Glomerular visceral epithelial cell (primary cell): Measurements from ENCODE around the gene CD47.

Experiments used
- DNase-seq: peaks from one replicate; pipeline ENCODE4 v3.0.0-alpha.2; 2016; ENCODE audit errors: extremely low spot score

Gene CD47

DNA sequence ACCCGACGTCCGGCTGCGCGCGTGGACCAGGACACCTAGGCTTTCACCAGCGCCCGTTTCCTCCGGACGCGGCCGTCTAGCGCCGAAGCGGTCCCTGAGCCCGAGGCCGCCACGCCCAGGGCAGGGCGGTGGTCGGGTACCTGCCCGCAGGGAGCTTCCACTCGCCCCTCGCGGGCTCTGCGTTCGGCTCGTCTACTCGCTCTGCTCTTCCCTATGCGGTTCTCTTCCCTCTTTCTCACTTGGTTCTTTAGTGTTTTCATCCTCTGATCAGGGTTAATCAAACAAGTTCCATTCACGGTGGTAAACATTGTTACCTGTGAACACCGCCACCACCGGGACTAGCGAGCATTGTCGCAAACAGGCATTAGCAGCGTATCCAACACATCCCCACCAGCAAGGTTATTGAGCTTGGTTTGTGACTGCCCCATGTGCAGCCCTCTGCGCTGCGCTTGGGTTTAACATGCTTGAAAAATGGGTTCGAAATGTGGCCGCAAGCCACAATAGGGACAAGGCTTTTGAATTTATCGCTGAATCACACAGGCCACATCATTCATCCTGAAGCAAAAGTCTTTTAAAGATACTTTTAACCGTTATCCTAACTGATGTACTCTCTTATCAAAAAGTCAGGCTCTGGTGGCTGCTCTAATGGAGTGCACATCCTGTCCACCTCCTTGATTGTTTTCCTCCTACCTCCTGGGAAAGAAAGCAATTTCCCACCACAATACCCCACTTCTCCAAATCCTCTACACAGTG lies 843 bp upstream of the CD47 start:
- DNase-seq = no peak

DNA sequence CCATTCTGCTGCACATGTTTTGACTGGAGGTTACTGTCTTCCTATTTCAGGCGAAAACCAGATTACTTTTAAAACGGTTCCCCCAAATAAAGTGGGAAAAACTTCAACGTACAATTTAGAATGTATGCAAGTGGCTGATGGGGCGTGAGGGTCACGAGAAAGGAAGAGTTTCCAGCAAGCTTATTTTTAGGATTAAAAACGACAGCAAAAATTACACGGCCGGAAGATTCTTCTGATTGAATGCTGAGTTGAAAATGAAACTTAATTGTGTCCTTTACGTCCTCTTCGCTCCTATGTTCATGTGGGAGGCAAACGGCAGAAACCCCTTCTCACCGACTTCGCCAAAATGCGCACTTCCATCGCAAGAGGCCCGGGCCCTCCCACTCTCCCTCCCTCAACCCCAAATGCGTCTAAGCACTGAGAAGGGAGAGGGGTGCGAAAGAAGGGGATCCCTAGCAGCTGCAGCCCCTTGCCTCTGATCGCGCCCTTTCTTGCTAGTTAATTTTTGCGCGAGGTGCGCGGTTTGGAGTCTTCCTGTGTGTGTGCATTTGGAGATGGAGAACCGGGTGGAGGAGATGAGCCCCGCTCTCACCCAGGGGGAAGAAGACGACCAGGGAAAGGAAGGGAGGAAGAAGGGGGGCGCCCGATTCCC lies 656 bp downstream of the CD47 start:
- no peak for DNase-seq

DNA sequence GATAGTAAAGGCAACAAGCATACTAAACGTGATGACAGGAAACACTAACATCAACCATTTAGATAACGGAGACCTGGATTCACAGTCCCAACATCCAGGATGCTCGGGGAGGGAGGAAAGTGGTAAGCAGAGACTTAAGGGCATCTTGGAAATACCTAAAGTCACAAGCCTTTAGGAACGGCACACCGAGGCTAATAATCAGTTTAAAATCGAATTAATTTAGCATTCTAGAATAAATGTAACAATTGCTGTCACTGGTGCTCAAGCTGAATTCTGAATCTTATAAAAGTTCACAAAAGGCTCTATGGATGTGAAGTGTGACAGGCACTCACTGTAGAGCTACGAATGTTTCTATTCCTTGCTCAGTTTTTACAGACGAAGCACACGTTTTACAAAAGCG lies 1.3 kb downstream of the CD47 start:
- DNase-seq = no peak

DNA sequence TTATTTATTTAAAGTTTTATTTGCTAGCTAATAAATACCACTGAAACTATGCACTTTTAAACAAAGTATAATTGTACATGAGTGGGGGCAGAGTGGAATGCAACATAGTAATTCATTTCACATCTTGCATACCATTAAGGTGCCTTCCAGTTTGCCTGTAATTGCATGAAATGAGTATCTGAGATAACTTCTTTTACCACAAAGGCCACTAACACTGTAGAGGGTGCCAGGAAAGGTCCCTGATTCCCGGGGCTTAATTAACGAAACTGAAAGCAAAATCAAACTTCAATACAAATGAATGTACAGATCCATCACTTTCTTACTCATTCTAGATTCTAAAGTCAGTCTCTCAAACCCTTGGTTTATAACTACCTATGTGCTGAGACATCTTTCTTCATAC lies 2.1 kb downstream of the CD47 start:
- no peak for DNase-seq

DNA sequence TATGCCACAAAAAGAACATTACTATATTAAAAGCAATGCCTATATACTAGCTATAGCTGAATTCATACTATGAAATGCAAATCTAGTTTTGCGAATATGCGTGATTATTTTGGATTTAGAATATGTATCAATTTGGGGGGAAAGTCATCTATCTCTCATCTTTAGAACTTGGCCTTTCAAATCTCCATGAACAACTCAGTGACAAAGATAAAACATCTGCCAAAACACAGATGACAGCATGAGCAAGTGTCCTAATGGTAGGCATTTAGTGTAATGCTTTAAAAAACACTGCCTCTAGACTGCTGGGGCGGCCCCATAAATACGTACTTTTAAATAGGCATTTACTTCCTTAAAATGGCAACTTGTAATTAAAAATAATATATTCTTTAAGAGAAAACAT lies 2.7 kb downstream of the CD47 start:
- DNase-seq = no peak

DNA sequence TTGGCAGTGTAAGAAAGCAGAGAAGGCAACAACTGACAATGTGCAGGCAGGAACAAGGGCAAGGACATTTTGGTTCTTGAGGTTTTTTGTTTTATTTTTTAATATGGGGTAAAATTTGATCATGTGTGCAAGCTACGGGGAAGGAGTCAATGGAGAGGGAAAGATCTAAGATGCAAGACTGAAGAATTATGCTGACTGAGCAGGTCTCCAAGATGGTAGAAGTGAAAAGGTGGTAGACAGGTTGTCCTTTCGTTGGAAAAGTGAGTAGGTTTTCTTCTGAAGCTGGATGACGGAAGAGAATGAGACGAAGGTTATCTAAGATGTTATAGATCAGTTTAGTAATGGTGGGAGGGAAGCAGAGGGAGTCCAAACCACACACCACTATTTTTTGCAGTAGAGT lies 4.2 kb downstream of the CD47 start:
- no peak for DNase-seq

DNA sequence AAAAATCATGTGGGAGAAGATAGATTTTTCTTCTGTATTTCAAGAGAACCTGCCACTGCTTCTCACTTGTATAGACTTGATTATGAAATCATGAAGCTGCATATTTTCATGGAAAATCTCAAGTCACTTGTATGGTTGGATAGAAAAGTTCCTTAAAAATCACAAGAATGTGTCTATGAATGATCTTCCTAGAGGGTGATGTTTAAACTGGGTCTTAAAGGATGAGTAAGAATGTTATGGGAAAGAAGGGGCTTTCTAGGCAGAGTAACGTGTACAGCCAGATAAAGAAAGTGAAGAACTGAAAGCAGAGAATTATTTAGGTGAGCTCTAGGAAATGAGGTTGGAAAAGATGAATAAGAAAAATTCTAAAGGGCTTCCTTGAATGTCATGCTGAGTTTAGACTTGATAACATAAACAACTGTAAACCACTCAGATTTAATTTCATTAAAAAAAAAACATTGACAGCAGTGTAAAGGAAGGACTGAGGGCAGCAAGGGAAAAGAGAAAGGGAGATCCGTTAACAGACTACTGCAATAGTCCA lies 5.0 kb downstream of the CD47 start:
- no peak for DNase-seq

DNA sequence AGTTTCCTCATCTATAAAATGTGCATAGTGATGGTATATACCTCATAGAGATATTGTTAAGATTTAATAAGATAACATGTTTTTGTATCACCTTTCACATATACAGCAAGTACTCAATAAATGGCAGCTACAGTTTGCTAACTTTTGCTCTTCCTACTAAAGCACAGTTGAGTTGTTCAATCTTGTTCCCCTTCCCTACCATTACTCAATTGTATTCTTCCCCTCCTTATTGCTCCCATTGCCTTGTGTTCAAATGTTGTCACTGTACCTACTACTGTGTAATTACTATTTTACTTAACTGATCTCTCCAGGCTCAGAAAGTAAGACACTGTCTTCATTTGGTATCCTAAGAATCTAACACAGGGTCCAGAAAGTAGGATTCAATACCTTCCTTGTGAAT lies 5.5 kb downstream of the CD47 start:
- no peak for DNase-seq

DNA sequence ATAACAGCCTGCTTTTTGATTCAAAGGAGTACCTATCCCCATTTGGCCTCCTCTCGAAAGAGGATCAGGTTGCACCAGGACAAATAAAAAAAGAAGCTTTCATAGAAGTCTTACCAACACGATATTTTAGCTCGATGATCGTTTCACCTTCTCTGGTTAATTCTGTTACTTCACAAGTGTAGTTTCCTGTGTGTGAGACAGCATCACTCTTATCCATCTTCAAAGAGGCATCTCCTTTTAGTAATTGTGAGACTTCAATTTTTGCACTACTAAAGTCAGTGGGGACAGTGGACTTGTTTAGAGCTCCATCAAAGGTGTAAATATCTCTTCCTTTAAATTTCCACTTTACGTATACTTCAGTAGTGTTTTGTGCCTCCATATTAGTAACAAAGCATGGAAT lies 11.0 kb downstream of the CD47 start:
- DNase-seq = no peak

DNA sequence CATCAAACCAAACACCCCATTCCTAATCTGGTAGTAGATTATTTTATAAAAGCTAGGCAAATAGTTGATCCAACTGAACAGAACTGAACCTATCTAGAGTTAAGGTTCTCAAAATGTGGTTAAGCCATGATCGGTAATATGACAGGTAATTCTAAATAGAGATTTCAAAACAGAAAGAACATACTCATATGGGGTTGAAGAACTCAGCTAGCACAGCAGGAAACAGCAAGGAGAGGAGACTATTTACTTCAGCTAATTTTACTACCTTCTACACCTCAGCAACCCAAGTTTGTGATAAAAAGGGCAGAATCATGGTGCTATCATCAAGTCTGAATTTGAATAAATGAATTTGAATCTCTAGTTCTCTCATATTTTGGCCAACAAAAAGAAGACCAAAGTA lies 11.8 kb downstream of the CD47 start:
- no peak for DNase-seq

DNA sequence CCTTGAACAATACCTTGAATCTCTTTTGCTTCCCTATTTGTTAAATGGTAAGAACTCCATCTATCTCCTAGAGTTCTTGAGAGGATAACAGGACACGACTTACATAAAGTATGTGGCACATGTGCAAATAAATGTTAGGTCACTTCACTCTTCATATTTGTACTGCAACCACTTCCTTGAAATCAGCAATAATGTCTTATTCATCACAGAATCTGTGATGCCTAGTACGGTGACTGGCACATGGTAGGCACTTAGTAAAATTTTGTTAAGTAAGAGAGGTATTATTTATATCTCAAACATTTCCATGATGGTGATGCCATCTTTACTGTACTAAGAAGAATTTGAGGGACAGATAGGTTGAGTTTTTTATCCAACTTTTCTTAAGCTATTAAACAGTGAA lies 14.3 kb downstream of the CD47 start:
- DNase-seq = no peak

DNA sequence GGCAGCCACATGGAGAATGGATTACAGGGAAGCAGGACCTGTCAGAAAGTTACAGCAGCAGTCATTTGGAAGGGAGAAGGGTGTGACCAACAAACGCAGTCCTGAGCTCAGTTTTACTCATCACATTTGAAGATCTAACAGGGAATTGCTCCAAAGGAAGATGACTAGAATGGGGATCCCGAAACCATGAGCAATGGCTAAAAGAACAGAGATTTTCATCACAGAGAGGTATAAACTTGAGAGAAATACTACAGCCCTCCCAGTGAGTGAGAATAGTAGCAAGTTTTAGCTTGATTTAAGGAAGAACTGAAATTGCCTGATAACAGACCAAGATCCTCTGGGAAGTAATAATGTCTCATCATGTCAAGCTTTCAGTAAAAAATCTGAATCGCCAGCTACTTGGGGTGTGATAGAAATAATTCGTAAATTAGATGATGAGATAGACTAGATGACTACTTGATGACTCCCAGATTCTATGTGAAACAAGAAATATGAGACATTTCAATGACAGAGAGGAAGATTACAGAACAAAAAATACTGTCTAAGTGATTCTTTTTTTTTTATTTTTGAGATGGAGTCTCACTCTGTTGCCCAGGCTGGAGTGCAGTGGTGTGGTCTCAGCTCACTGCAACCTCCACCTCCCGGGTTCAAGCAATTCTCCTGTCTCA lies 16.9 kb downstream of the CD47 start:
- no peak for DNase-seq

DNA sequence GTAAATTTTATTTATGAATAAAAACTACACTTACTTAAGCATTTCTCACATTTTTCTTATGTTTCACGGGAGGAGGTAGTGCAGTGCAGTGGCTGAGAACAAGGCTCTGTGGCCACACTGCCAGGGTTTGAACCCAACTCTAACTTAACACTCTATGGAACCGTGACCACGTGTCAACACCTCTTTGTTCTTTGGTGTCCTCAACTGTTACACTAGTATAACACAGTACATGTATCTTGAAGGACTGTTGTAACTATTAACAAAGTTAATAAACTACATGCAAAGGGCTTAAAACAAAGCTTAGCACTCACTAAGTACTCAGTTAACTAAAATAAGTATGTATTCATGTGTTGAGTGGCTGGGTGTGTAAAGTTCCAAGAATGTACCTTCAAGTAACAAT lies 19.5 kb downstream of the CD47 start:
- no peak for DNase-seq

DNA sequence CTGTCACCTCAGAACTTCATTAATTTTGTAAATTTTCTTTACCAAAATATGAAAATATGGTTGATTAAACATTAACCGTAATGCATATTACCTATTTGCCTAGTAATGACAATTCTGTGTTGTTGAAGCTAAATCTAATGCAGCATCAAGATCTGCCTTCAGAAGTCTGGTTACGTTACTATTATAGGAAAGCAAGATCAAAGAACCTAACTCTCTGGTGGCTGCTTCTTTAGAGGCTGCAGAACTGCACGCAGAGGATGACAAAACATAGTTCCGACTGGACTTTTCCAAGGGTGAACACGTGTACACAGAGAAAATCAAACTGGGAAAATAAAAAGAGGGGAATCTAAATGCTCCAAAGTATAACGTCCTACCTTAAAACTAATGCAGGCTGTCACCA lies 20.5 kb downstream of the CD47 start:
- no peak for DNase-seq

DNA sequence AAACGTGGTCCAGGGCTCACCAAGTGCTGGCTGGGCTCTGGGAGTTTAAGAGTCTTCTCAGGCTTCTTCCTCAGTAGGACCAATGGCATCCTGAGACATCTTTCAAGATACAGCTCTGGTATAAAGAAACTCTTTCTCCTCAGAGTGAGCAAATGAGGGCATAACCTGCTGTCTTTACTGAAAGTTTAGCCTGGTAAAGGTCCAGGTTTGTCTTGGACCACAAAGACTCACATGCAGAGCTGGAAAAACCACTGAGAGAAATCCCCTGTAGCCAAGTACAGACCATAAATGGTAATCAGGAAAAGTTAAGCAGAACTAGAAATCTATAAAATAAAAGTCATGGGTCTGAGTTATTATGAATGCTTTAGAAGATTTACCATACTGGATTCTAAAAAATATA lies 23.1 kb downstream of the CD47 start:
- DNase-seq = no peak

DNA sequence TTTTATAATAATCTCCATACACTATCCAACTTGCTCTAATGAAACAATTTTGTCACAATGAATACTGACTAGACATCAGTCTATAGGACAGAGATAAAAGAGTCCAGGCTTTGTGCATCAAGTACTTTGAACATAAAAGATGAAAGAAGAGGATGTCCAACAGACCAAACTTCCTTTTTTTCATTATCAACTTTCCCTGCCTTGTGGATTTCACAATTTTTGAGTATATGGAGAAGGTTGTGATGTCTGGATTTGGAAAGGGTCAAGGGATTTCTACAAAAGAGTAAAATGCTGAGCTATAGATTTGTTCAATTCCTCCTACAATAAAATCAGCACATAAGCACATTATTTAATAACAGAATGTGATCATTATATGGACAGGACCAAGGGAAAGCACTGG lies 25.7 kb downstream of the CD47 start:
- no peak for DNase-seq

DNA sequence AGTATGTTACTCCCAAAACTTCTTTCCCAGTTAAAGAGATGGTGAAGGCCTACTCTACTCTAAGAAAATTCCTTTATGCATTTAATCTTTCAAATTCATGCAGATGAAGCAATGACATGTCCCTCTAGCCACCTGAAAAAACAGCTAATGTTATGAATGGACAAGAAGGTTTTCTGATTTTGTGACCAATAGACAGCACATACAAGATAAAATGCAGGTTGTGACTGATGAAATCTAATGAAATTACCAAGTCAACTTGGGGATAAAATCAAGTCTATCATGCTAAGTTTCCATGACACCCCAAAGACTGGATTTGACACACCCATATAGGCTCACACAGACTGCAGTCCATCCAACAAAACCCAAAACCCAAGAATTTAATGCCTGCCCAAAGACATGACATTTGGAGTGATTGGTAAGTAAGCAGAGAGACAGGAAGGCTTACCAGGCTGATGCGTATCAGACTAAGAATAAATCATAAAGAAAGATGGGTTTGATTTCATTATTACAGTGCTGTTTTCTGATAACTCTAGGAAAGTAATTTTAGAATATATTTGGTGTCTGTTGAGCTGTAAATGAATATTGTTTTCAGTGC lies 26.4 kb downstream of the CD47 start:
- DNase-seq = no peak

DNA sequence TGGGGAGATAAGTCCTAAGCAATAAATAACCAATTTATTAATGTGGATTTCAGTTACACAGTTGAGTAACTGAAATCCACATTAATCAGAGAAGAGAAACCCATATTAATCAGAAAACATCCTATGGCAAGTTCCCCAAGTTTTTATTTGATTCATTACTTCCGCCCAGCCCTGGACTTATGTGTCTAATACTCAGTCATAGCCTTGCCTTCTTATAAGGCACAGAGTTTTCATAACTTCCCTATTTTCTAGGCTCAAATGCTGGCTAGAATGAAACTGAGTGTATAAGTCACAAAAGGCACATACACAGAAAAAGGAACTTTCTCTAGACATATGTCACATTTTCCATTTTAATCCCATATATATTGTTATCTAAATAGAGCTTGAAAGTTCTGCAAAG lies 28.8 kb downstream of the CD47 start:
- no peak for DNase-seq

DNA sequence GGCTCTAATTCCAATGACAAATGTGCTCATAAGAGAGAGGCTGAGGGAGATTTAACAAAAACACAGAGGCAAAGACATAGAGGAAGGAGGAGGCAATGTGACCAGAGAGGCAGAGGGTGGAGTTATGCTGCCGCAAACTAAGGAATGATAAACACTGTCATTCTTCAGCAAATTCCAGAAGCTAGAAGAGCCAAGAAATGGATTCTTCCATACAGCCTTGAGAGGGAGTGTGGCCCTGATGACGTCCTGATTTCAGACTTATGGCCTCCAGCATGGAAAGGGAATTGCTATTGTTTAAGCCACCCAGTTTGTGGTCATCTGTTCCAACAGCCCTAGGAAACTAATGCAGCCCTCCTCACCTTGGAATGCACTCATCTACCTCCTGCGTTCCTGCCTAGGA lies 30.5 kb downstream of the CD47 start:
- DNase-seq = no peak

DNA sequence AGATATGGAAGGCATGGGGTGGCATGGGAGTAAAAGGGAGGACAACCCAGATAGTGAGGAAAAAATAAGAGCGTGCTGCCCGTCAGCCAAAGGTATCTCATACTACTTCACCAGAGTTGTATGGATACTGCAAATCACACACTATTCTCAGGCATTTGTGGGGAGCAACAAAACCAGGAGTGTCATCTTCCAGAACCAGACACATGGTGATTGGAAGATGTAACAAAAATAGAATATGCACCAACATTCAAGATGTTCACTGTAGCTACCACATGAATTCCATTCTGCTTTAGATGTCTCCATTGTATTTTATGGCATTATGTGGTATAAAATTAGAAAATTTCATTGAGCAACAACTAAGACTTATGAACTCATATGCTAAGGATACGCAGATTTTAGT lies 34.9 kb downstream of the CD47 start:
- DNase-seq = no peak

DNA sequence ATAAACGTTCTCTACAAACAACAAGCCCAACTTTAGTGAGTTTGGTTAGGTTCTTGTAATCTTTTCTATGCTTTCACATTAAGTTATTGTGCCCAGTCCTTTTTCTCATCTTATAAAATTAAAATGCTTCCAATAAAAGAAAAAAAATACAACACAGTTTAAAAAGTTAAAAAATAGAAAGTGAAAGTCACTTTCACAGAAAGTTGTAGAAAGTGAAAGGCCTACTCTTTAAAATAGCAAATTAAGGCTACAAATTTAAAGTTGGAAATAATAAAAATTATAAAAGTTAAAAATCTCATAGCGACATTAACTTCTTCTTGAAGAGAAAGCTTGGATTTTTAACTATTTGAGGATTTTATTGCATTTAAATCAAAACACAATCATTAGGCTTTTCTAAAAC lies 35.9 kb downstream of the CD47 start:
- no peak for DNase-seq

DNA sequence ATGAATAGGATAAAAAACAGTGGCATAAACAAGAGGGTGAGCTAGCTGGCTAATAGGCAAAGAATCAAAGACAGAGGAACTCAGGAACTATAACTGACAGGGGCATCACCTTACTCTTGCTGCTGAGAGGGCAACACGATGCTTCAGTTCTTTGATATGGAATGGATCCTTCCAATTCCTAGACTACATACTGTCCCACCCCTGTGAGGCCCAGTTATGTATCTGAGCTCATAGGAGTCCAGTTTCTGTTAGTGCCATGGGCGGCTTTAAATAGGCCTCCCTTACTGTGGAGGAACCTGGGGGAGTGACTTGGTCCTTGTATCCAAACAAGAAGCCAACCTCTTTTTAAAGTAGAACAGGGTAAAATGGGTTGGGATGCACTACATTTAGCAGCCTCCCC lies 37.3 kb downstream of the CD47 start:
- no peak for DNase-seq

DNA sequence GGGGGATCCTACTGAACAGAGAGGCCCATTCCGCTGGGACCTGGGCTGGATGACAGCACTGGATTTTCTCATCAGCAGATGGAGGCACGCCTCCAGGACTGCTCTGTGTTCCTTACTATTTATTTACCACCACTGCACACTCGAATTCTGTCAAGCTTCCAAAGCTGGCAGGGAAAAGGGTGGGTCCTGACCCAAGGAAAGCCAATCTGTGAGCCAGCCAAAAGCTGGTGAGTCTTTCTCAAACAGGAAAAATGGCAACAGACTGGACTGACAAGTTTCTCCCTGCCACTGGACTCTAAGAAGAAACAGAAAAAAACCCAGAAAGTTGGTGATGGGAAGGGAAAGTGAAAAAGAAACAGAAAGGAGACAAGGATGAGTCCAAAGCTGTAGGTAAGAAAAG lies 37.8 kb downstream of the CD47 start:
- no peak for DNase-seq
